Ovary (tissue), 3 donors: Measurements from ENCODE around the gene SH3PXD2A.

Source experiments
- EP300 ChIP-seq: sonication (generic); formaldehyde crosslinking; IDR thresholded peaks from one replicate; pipeline ENCODE4 v1.6.1; 2017; ENCODE audit warnings: antibody characterized with exemption
- POLR2A ChIP-seq: fragments of 450-650 bp; IDR thresholded peaks from one replicate; pipeline ENCODE4 v1.6.1; 2017; ENCODE audit warnings: antibody characterized with exemption, mild to moderate bottlenecking, moderate library complexity
- TF ChIP-seq, protein P1 (sequence below), 3 donors: fragments of 450-650 bp in 2 of 3; fragments of 200-600 bp in 1 of 3; IDR thresholded peaks; one replicate each; pipeline versions ENCODE4 v1.5.1 to v1.8.0; 2016 to 2022; ENCODE audit warnings: antibody characterized with exemption in 3 of 3, mild to moderate bottlenecking in 1 of 3
- donor health status: DM: no; HTN: no; CAD: no.

DNA sequence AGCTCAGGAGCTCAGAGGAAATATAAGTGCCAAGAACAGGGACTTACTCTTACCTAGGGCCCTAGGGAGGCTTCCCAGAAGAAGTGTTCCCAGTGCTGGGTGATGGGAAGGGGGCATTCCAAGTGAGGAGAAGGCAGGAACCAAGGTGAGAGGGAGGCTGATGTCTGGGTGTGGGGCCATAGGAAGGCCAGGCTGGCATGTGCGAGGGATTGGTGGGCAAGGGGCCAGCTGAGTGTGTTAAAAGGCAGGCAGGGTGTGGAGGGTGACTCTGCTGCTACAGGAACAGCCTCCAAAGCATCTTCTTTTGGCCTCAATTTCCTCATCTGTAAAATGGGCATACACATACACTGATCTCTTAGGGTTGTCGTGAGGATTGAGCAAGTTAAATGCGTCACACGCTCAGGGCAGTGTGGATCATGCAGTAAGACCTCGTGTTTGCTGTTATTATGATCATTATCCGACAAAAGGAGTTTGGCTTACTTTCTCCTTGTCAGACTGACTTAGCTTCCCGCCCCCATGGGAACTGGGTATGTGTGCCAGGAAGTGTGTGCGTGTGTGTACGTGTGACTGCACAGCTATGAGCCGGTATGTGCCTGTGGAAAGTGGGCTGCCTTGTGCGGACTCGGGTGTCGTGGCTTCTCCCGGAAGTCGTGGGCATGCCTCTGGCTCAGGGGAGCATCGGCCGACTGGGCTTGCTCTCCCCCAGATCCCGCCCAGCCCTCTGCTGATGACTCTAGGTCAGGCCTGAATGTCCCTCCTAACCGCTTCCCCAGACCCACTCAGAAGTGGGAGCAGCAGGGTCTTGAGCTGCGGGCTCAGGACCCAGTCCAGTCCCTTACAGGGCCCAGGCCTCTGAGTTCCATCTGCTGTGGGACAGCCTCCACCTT is 302.3 kb downstream of the SH3PXD2A start:
- no peak for TF ChIP-seq POLR2A
- TF ChIP-seq, protein P1, sequence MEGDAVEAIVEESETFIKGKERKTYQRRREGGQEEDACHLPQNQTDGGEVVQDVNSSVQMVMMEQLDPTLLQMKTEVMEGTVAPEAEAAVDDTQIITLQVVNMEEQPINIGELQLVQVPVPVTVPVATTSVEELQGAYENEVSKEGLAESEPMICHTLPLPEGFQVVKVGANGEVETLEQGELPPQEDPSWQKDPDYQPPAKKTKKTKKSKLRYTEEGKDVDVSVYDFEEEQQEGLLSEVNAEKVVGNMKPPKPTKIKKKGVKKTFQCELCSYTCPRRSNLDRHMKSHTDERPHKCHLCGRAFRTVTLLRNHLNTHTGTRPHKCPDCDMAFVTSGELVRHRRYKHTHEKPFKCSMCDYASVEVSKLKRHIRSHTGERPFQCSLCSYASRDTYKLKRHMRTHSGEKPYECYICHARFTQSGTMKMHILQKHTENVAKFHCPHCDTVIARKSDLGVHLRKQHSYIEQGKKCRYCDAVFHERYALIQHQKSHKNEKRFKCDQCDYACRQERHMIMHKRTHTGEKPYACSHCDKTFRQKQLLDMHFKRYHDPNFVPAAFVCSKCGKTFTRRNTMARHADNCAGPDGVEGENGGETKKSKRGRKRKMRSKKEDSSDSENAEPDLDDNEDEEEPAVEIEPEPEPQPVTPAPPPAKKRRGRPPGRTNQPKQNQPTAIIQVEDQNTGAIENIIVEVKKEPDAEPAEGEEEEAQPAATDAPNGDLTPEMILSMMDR (IDR thresholded peaks at IDR 0.05) = no peak
- no peak for TF ChIP-seq EP300
